Stimulated activated CD8-positive, alpha-beta memory T cell treated with anti-CD3 and anti-CD28 coated beads, Interleukin-15, amount 100 ng/mL, for 1 hour (primary cell): ENCODE data around the gene HOXA9.

ENCODE experiments used
- DNase-seq: peaks from one replicate; pipeline ENCODE4 v3.0.0-alpha.2; 2020; ENCODE audit warnings: low read depth

Gene HOXA9

GRCh38 chr7:27112955-27113949 is 52.1 kb downstream of the HOXA9 start:
- DNase-seq = no peak
